Measurements from ENCODE around the gene WDR44. TPM values are rescaled to one million over a fixed set of nuclear protein-coding genes. Genes with fewer than 3 reads are reported as not detected.

Gene WDR44
- total and polyA plus RNA-seq, 2 of the 13 experiments (the other 11 are each of a cell fraction or from before 2014, with no cell fraction given): 2.2 to 4.3 TPM

DNA sequence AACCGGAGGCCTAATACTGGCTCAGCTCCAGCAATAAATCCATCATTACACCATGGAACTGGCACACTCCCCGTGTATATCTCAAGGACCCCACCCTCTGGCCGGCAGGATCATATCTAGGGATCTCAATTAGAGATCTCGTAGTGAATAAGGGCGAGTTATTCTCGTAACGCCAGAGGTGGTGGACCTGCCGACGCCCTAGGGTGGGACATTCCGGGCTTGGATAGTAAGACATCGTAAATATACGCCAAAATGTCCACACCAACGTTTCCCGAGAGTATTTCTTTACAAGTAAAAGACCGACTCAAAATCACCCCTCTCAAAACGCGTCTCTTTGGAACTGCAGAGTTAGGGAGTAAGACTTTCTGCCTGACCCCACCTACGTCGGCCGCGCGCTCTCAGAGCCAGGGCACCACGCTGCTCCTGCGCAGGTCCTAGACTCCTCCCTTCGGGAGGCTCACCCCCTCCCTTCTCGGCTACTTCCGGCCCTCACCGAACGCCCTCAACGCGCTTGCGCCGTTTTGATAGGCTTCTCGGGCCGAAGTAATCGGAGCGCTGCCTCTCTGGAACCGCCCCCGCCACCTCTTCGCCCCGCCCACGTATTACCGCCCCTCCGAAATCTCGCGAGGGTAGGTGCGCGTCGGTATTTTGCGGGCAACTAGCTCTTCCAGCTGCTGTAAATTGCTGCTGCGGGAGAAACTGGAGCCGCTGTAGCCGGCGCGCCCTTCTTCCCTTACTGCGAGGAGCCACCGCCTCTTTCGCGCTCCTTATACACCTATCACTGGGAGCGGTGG is at the start of gene WDR44 (continued):
- TF ChIP-seq, protein P1, sequence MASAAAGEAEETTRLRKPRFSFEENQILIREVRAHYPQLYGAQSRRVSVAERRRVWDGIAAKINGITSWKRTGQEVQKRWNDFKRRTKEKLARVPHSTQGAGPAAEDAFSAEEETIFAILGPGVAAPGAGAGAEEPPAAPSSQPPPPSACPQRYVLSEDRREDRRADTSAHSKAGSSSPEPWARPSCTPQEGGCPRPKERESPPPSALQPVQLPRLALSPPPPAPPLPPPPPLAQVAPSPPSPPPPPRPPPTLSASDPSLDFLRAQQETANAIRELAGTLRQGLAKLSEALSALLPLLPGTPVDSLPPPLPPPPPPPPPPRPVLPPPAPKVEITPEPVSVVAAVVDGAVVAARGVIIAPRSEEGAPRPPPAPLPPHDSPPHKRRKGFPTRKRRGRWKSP (CRISPR knock-in tag; IDR thresholded peaks at IDR 0.05): no peak
- no peak for TF ChIP-seq ZBTB20 (CRISPR knock-in tag; IDR thresholded peaks at IDR 0.05; ENCODE audit: borderline replicate concordance, low read depth)
- TF ChIP-seq JUND (CRISPR knock-in tag; IDR thresholded peaks at IDR 0.05): no peak
- no peak for TF ChIP-seq ZSCAN25 (CRISPR knock-in tag; IDR thresholded peaks at IDR 0.05)
- TF ChIP-seq, protein P2, sequence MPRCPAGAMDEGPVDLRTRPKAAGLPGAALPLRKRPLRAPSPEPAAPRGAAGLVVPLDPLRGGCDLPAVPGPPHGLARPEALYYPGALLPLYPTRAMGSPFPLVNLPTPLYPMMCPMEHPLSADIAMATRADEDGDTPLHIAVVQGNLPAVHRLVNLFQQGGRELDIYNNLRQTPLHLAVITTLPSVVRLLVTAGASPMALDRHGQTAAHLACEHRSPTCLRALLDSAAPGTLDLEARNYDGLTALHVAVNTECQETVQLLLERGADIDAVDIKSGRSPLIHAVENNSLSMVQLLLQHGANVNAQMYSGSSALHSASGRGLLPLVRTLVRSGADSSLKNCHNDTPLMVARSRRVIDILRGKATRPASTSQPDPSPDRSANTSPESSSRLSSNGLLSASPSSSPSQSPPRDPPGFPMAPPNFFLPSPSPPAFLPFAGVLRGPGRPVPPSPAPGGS (CRISPR knock-in tag; IDR thresholded peaks at IDR 0.05): no peak
- 0 out of 2 replicates have a peak, but pooled peaks have one; percentile 1 for TF ChIP-seq CREB1 (IDR thresholded peaks at IDR 0.05)
- TF ChIP-seq CREB1 (CRISPR knock-in tag; IDR thresholded peaks at IDR 0.05): no peak
- TF ChIP-seq, protein P3, sequence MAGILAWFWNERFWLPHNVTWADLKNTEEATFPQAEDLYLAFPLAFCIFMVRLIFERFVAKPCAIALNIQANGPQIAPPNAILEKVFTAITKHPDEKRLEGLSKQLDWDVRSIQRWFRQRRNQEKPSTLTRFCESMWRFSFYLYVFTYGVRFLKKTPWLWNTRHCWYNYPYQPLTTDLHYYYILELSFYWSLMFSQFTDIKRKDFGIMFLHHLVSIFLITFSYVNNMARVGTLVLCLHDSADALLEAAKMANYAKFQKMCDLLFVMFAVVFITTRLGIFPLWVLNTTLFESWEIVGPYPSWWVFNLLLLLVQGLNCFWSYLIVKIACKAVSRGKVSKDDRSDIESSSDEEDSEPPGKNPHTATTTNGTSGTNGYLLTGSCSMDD (CRISPR knock-in tag; IDR thresholded peaks at IDR 0.05): no peak
- TF ChIP-seq, protein P4, sequence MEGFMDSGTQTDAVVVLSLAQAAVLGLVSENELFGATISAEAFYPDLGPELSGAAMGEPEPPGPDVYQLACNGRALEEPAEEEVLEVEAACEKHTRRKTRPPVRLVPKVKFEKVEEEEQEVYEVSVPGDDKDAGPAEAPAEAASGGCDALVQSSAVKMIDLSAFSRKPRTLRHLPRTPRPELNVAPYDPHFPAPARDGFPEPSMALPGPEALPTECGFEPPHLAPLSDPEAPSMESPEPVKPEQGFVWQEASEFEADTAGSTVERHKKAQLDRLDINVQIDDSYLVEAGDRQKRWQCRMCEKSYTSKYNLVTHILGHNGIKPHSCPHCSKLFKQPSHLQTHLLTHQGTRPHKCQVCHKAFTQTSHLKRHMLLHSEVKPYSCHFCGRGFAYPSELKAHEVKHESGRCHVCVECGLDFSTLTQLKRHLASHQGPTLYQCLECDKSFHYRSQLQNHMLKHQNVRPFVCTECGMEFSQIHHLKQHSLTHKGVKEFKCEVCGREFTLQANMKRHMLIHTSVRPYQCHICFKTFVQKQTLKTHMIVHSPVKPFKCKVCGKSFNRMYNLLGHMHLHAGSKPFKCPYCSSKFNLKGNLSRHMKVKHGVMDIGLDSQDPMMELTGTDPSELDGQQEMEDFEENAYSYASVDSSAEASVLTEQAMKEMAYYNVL (CRISPR knock-in tag; IDR thresholded peaks at IDR 0.05; ENCODE audit: borderline replicate concordance): no peak
- TF ChIP-seq, protein P5, sequence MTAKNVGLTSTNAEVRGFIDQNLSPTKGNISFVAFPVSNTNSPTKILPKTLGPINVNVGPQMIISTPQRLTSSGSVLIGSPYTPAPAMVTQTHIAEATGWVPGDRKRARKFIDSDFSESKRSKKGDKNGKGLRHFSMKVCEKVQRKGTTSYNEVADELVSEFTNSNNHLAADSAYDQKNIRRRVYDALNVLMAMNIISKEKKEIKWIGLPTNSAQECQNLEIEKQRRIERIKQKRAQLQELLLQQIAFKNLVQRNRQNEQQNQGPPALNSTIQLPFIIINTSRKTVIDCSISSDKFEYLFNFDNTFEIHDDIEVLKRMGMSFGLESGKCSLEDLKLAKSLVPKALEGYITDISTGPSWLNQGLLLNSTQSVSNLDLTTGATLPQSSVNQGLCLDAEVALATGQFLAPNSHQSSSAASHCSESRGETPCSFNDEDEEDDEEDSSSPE (CRISPR knock-in tag; IDR thresholded peaks at IDR 0.05): 0 out of 2 replicates have a peak, but pooled peaks have one; percentile 7
- no peak for TF ChIP-seq CEBPB (IDR thresholded peaks at IDR 0.05; ENCODE audit: borderline replicate concordance, low read depth, low read length)
- TF ChIP-seq, protein P6, sequence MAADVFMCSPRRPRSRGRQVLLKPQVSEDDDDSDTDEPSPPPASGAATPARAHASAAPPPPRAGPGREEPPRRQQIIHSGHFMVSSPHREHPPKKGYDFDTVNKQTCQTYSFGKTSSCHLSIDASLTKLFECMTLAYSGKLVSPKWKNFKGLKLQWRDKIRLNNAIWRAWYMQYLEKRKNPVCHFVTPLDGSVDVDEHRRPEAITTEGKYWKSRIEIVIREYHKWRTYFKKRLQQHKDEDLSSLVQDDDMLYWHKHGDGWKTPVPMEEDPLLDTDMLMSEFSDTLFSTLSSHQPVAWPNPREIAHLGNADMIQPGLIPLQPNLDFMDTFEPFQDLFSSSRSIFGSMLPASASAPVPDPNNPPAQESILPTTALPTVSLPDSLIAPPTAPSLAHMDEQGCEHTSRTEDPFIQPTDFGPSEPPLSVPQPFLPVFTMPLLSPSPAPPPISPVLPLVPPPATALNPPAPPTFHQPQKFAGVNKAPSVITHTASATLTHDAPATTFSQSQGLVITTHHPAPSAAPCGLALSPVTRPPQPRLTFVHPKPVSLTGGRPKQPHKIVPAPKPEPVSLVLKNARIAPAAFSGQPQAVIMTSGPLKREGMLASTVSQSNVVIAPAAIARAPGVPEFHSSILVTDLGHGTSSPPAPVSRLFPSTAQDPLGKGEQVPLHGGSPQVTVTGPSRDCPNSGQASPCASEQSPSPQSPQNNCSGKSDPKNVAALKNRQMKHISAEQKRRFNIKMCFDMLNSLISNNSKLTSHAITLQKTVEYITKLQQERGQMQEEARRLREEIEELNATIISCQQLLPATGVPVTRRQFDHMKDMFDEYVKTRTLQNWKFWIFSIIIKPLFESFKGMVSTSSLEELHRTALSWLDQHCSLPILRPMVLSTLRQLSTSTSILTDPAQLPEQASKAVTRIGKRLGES (CRISPR knock-in tag; IDR thresholded peaks at IDR 0.05; ENCODE audit: borderline replicate concordance): no peak
- no peak for TF ChIP-seq TBL1XR1 (IDR thresholded peaks at IDR 0.05; ENCODE audit: borderline replicate concordance, low read length, partially characterized antibody)
- TF ChIP-seq ZNF354B (CRISPR knock-in tag; IDR thresholded peaks at IDR 0.05): no peak
- TF ChIP-seq MLLT10 (CRISPR knock-in tag; IDR thresholded peaks at IDR 0.05): no peak
- TF ChIP-seq, protein P7, sequence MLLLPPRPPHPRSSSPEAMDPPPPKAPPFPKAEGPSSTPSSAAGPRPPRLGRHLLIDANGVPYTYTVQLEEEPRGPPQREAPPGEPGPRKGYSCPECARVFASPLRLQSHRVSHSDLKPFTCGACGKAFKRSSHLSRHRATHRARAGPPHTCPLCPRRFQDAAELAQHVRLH (CRISPR knock-in tag; IDR thresholded peaks at IDR 0.05; ENCODE audit: borderline replicate concordance, low read depth): no peak
- no peak for TF ChIP-seq FOXK2 (IDR thresholded peaks at IDR 0.05)
- no peak for TF ChIP-seq POLR2AphosphoS2 (IDR thresholded peaks at IDR 0.05; ENCODE audit: low read depth, low read length)
- no peak for TF ChIP-seq PCBP2 (optimal IDR thresholded peaks at IDR 0.05; ENCODE audit: low read depth, low read length, poor library complexity, severe bottlenecking)

All from HepG2 (cell line).